Right lobe of liver (tissue), 4 donors: ENCODE results near the gene NDUFAF5.

Experiments
- POLR2A ChIP-seq: fragments of 450-650 bp; IDR thresholded peaks from one replicate; pipeline ENCODE4 v1.6.1; 2017; ENCODE audit warnings: antibody characterized with exemption, mild to moderate bottlenecking
- TF ChIP-seq, protein P1 (sequence below), 4 donors: fragments of 200-600 bp in 3 of 4; fragments of 450-650 bp in 1 of 4; IDR thresholded peaks; one replicate each; pipeline versions ENCODE4 v1.5.1 to v1.8.0; 2016 to 2022; ENCODE audit warnings: antibody characterized with exemption in 4 of 4, mild to moderate bottlenecking in 2 of 4
- donor health status: DM: no; HTN: no; CAD: no.
- donor health status: DM: no; HTN: no; CAD: no.
- donor health status: DM: no; HTN: yes; CAD: no.

DNA sequence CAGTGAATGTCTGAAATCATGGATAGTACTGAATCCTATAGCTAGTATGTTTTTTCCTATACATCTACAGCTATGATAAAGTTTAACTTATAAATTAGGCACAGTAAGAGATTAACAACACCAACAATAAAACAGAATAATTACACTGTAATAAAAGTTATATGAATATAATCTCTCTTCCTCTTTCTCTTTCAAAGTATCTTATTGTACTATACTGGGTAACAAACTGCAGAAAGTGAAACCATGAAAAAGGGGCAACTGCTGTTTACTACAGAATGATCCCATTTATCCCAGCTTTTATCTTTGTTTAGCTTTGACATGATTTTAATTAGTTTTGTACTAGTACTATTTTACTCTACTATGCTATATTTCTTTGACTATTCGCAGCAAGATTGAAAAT, 25.9 kb upstream of the NDUFAF5 start:
- TF ChIP-seq, protein P1, sequence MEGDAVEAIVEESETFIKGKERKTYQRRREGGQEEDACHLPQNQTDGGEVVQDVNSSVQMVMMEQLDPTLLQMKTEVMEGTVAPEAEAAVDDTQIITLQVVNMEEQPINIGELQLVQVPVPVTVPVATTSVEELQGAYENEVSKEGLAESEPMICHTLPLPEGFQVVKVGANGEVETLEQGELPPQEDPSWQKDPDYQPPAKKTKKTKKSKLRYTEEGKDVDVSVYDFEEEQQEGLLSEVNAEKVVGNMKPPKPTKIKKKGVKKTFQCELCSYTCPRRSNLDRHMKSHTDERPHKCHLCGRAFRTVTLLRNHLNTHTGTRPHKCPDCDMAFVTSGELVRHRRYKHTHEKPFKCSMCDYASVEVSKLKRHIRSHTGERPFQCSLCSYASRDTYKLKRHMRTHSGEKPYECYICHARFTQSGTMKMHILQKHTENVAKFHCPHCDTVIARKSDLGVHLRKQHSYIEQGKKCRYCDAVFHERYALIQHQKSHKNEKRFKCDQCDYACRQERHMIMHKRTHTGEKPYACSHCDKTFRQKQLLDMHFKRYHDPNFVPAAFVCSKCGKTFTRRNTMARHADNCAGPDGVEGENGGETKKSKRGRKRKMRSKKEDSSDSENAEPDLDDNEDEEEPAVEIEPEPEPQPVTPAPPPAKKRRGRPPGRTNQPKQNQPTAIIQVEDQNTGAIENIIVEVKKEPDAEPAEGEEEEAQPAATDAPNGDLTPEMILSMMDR (IDR thresholded peaks at IDR 0.05) = no peak
- TF ChIP-seq POLR2A = no peak
